Activated naive CD4-positive, alpha-beta T cell treated with anti-CD3 and anti-CD28 coated beads, Interleukin-2, amount 50 U/mL, for 24 hours (primary cell): ENCODE measurements around the gene MED9.
"Not testable (repeated sequence)": the region's sequence is repeated elsewhere in the genome, so short reads cannot be mapped to it uniquely, and the experiment has no call there.

ENCODE experiments used
- H3K27ac Mint-ChIP-seq: one replicate; pipeline ENCODE4 v1.8.0; 2021; ENCODE audit warnings: mild to moderate bottlenecking, mixed read lengths
- H3K27me3 Mint-ChIP-seq: one replicate; pipeline ENCODE4 v1.8.0; 2021; ENCODE audit warnings: mixed read lengths
- H3K36me3 Mint-ChIP-seq: one replicate; pipeline ENCODE4 v1.8.0; 2021; ENCODE audit warnings: mixed read lengths
- H3K4me1 Mint-ChIP-seq: one replicate; pipeline ENCODE4 v1.8.0; 2021; ENCODE audit warnings: mixed read lengths
- H3K4me3 Mint-ChIP-seq: one replicate; pipeline ENCODE4 v1.8.0; 2021; ENCODE audit warnings: mild to moderate bottlenecking, mixed read lengths
- H3K9me3 Mint-ChIP-seq: one replicate; pipeline ENCODE4 v1.8.0; 2021; ENCODE audit warnings: mixed read lengths

Gene MED9

GRCh38 chr17:17446666-17447155 lies 30.1 kb upstream of the MED9 start:
- H3K36me3 Mint-ChIP-seq: no peaks in the 10 kb centered on the region
- H3K4me3 Mint-ChIP-seq: no peak overlapping the region
- H3K27ac Mint-ChIP-seq: no peak overlapping the region
- peaks cover 5% of the 10 kb centered on the region for H3K9me3 Mint-ChIP-seq
- H3K27me3 Mint-ChIP-seq: no peaks in the 10 kb centered on the region
- H3K4me1 Mint-ChIP-seq: no peaks in the 10 kb centered on the region

DNA sequence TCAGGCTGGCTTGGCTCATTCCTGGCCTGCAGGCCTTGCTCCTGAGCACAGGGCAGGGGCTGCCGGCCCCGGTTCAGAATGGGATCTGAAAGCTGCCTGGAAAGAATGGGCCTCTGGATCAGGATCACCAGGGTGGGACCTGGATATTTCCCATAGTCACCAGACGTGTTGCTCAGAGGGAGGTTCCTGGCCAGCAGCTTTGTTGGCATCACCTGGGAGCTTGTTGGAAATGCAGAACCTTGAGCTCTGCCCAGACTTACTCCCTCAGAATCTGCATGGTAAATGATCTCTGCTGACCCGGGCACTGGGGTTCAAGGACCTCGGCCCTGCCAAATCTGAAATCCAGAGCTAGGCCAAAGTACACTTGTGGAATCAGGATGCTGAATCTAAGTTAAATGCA lies 29.5 kb upstream of the MED9 start:
- Mint-ChIP-seq H3K27ac (no peak overlapping the region), H3K27me3 (no peaks in the 10 kb centered on the region), H3K4me3 (no peak overlapping the region)

DNA sequence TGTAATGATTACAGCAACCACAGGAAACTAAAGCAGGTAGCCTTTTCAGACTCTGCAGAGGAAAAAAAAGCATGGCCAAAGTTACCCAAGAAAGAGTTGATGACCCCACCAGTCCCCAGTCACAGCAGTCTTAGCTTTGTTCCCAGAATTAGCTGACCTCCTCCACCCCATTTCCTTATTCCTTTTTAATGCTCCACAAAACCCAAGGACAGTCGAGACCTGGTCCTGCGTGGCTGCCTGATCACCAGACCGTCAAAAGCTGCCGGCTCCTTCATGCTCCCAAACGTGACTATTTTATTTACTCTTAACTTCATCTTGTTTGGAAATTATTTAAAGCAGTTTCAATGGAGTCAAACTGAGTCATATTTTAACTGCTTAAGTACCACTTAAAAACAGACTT lies 28.7 kb upstream of the MED9 start:
- no peak overlapping the region for H3K4me3 Mint-ChIP-seq
- H3K27ac Mint-ChIP-seq: no peak overlapping the region
- peaks cover 5% of the 10 kb centered on the region for H3K9me3 Mint-ChIP-seq
- no peaks in the 10 kb centered on the region for H3K4me1 Mint-ChIP-seq
- no peaks in the 10 kb centered on the region for H3K27me3 Mint-ChIP-seq
- H3K36me3 Mint-ChIP-seq: no peaks in the 10 kb centered on the region

More for the DNA sequence above, 29.5 kb upstream of the MED9 start:
- peaks cover 5% of the 10 kb centered on the region for H3K9me3 Mint-ChIP-seq
- H3K36me3 Mint-ChIP-seq: no peaks in the 10 kb centered on the region
- H3K4me1 Mint-ChIP-seq: no peaks in the 10 kb centered on the region

- H3K4me3 Mint-ChIP-seq: no peak overlapping the region
- H3K27ac Mint-ChIP-seq: no peak overlapping the region
- no peaks in the 10 kb centered on the region for H3K27me3 Mint-ChIP-seq
- H3K36me3 Mint-ChIP-seq: no peaks in the 10 kb centered on the region
- H3K4me1 Mint-ChIP-seq: no peaks in the 10 kb centered on the region
- H3K9me3 Mint-ChIP-seq: peaks cover 5% of the 10 kb centered on the region
Measured at GRCh38 chr17:17448723-17449122, 28.1 kb upstream of the MED9 start.

DNA sequence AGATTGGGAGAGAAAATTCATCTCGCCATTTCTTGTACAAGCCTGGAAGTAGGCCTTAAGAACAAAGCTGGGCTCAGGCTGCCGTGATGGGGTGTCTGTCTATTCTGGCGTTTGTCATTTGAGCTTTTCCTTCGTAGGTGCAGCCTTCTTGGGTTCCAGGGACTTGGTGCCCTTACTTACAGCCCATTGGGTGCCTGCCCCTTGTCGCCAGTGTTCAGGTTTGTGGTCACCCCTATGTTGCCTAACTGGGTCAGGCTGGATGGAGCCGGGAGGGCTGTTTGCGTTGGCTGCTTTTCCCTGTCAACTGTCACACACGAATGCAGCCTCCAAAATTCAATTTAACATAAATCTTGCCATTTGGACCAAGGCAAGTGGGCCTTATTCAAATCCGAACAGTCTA lies 23.7 kb upstream of the MED9 start:
- Mint-ChIP-seq H3K4me1 (no peaks in the 10 kb centered on the region), H3K9me3 (no peaks in the 10 kb centered on the region), H3K27me3 (no peaks in the 10 kb centered on the region), H3K4me3 (no peak overlapping the region), H3K27ac (no peak overlapping the region), H3K36me3 (no peaks in the 10 kb centered on the region)

GRCh38 chr17:17454276-17454675 lies 22.5 kb upstream of the MED9 start:
- Mint-ChIP-seq H3K9me3 (no peaks in the 10 kb centered on the region), H3K27ac (no peak overlapping the region), H3K4me1 (no peaks in the 10 kb centered on the region), H3K36me3 (no peaks in the 10 kb centered on the region), H3K27me3 (no peaks in the 10 kb centered on the region), H3K4me3 (no peak overlapping the region)

DNA sequence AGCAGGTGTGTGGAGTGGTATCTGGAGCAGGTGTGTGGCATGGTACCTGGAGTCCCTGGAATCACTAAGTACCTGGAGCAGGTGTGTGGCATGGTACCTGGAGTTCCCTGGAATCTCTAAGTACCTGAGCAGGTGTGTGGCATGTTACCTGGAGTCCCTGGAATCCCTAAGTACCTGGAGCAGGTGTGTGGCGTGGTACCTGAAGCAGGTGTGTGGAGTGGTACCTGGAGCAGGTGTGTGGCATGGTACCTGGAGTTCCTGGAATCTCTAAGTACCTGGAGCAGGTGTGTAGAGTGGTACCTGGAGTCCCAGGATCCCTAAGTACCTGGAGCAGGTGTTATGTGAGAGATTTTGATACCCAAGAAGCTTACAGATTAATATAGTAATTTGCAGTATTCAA lies 22.1 kb upstream of the MED9 start:
- not testable (repeated sequence) for H3K9me3 Mint-ChIP-seq, H3K27me3 Mint-ChIP-seq, H3K27ac Mint-ChIP-seq, H3K4me1 Mint-ChIP-seq, H3K36me3 Mint-ChIP-seq, H3K4me3 Mint-ChIP-seq

- Mint-ChIP-seq H3K36me3 (no peaks in the 10 kb centered on the region), H3K27ac (no peak overlapping the region), H3K9me3 (peaks cover 4% of the 10 kb centered on the region), H3K4me3 (no peak overlapping the region), H3K4me1 (no peaks in the 10 kb centered on the region), H3K27me3 (no peaks in the 10 kb centered on the region)
Measured at GRCh38 chr17:17455173-17455572, 21.6 kb upstream of the MED9 start.

GRCh38 chr17:17456251-17456650 lies 20.5 kb upstream of the MED9 start:
- no peak overlapping the region for H3K4me3 Mint-ChIP-seq
- H3K27ac Mint-ChIP-seq: no peak overlapping the region
- H3K9me3 Mint-ChIP-seq: peaks cover 6% of the 10 kb centered on the region
- no peaks in the 10 kb centered on the region for H3K27me3 Mint-ChIP-seq
- H3K36me3 Mint-ChIP-seq: no peaks in the 10 kb centered on the region
- H3K4me1 Mint-ChIP-seq: no peaks in the 10 kb centered on the region

DNA sequence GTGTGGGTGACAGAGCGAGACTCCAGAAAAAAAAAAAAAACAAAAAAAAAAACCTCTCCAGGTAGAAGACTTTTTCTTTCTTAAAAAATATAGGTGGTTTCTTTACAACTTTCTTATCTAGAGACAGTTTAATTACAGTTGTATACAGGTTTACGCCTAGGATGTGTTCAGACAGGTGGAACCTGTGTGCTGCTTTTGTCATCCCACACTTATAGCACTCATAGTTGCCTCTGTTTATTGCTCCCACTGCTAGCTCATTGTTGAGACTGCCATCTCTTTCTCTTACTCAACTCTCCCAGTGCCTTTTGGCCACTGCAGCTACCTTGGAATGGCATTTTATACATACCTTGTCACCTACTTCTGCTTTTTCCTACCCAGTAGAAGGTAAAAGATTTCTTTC lies 19.1 kb upstream of the MED9 start:
- H3K4me3 Mint-ChIP-seq: no peak overlapping the region
- H3K4me1 Mint-ChIP-seq: no peaks in the 10 kb centered on the region
- H3K36me3 Mint-ChIP-seq: no peaks in the 10 kb centered on the region
- H3K27ac Mint-ChIP-seq: no peak overlapping the region
- H3K9me3 Mint-ChIP-seq: peaks cover 6% of the 10 kb centered on the region
- H3K27me3 Mint-ChIP-seq: no peaks in the 10 kb centered on the region

DNA sequence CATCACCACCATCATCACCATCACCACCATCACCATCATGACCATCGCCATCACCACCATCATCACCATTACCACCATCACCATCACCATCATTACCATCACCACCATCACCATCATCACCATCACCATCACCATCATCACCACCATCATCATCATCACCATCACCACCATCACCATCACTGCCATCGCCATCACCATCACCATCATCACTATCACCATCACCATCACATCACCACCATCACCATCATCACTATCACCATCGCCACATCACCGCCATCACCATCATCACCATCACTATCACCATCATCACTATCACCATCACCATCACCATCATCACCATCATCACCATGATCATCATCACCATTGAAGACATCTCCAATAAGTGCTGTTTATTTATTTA lies 16.8 kb upstream of the MED9 start:
- no peaks in the 10 kb centered on the region for H3K4me1 Mint-ChIP-seq
- no peak overlapping the region for H3K4me3 Mint-ChIP-seq
- peaks cover 6% of the 10 kb centered on the region for H3K9me3 Mint-ChIP-seq
- peaks cover 4% of the 10 kb centered on the region for H3K27me3 Mint-ChIP-seq
- H3K36me3 Mint-ChIP-seq: no peaks in the 10 kb centered on the region
- no peak overlapping the region for H3K27ac Mint-ChIP-seq

- Mint-ChIP-seq H3K27me3 (peaks cover 4% of the 10 kb centered on the region), H3K9me3 (peaks cover 6% of the 10 kb centered on the region), H3K27ac (no peak overlapping the region), H3K36me3 (no peaks in the 10 kb centered on the region), H3K4me3 (no peak overlapping the region), H3K4me1 (no peaks in the 10 kb centered on the region)
Measured at GRCh38 chr17:17462048-17462824, 14.6 kb upstream of the MED9 start.

DNA sequence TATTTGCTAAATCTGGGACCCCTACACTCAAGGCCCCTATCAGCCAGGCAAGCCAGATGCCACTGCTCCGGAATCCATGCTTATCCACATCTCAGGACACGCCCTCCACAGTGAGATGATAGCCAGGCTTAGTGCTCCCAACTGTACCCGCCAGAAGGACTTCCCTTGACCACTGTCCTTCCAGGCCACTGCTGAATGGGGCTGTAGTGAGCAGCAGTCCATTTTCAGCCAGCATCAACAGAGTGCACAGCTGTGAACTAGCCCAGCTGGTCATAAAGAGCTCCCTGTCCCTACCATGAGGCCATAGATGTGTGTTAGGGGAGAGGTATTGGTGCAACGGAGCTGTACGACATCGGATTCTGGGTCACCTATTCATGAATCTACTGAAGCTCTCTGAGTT lies 13.0 kb upstream of the MED9 start:
- Mint-ChIP-seq H3K27me3 (peaks cover 4% of the 10 kb centered on the region), H3K4me3 (no peak overlapping the region), H3K27ac (no peak overlapping the region), H3K36me3 (no peaks in the 10 kb centered on the region), H3K9me3 (peaks cover 6% of the 10 kb centered on the region), H3K4me1 (no peaks in the 10 kb centered on the region)

GRCh38 chr17:17465878-17466277 lies 10.9 kb upstream of the MED9 start:
- not testable (repeated sequence) for H3K36me3 Mint-ChIP-seq, H3K4me1 Mint-ChIP-seq, H3K27me3 Mint-ChIP-seq, H3K9me3 Mint-ChIP-seq, H3K27ac Mint-ChIP-seq, H3K4me3 Mint-ChIP-seq

- H3K4me3 Mint-ChIP-seq: no peak overlapping the region
- H3K9me3 Mint-ChIP-seq: no peaks in the 10 kb centered on the region
- no peak overlapping the region for H3K27ac Mint-ChIP-seq
- peaks cover 6% of the 10 kb centered on the region for H3K27me3 Mint-ChIP-seq
- H3K4me1 Mint-ChIP-seq: no peaks in the 10 kb centered on the region
- H3K36me3 Mint-ChIP-seq: no peaks in the 10 kb centered on the region
Measured at GRCh38 chr17:17466511-17466910, 10.3 kb upstream of the MED9 start.

GRCh38 chr17:17467016-17467415 lies 9.8 kb upstream of the MED9 start:
- no peak overlapping the region for H3K4me3 Mint-ChIP-seq
- H3K27ac Mint-ChIP-seq: no peak overlapping the region
- H3K36me3 Mint-ChIP-seq: no peaks in the 10 kb centered on the region
- H3K27me3 Mint-ChIP-seq: peaks cover 6% of the 10 kb centered on the region
- no peaks in the 10 kb centered on the region for H3K9me3 Mint-ChIP-seq
- H3K4me1 Mint-ChIP-seq: no peaks in the 10 kb centered on the region

GRCh38 chr17:17467720-17468119 lies 9.1 kb upstream of the MED9 start:
- H3K27me3 Mint-ChIP-seq: peaks cover 6% of the 10 kb centered on the region
- H3K4me3 Mint-ChIP-seq: no peak overlapping the region
- H3K36me3 Mint-ChIP-seq: no peaks in the 10 kb centered on the region
- H3K4me1 Mint-ChIP-seq: peaks cover 4% of the 10 kb centered on the region
- no peaks in the 10 kb centered on the region for H3K9me3 Mint-ChIP-seq
- no peak overlapping the region for H3K27ac Mint-ChIP-seq
